WI38 (cell line): ENCODE results near the gene KCNMB3.
"Not testable (repeated sequence)": the region's sequence is repeated elsewhere in the genome, so short reads cannot be mapped to it uniquely, and the experiment has no call there.

ENCODE experiments used
- H3K4me3 ChIP-seq: 2 replicates; pipeline ENCODE4 v1.5.1; 2011; ENCODE audit warnings: low read depth, mild to moderate bottlenecking, control low read depth, low read length
- TF ChIP-seq, protein P1 (sequence below): IDR thresholded peaks from 2 replicates; pipeline ENCODE4 v1.5.1; 2012; ENCODE audit warnings: low read depth, mild to moderate bottlenecking, control low read depth, low read length

The KCNMB3 gene

DNA sequence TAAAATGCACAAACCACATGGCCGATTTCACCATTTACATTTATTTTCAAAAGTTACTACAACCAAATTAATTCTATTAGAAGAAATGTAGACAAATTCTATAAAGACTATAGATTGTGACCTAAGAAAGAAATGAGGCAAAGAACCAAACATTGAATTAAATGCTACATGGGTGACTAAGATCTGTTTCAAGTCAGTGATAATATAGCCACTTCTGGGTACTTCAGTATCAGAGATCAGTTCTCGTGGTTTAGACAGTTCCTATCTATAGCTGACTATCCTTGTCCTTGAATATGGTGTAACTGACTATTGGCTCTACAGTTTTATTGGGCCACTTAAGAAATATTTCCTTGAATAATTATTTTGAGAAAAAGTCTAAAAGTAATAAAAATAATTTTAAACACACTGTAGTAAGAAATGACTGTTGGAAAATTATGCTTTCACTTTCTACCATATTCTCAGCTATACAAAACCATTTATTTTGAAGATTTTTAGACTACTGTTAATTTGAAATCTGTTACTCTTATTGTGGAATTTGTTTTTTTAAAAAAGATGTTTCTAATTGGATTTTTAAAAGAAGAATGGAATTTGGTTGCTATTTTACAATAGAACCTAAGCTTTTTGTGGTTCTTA is 14.1 kb downstream of the KCNMB3 start:
- TF ChIP-seq, protein P1, sequence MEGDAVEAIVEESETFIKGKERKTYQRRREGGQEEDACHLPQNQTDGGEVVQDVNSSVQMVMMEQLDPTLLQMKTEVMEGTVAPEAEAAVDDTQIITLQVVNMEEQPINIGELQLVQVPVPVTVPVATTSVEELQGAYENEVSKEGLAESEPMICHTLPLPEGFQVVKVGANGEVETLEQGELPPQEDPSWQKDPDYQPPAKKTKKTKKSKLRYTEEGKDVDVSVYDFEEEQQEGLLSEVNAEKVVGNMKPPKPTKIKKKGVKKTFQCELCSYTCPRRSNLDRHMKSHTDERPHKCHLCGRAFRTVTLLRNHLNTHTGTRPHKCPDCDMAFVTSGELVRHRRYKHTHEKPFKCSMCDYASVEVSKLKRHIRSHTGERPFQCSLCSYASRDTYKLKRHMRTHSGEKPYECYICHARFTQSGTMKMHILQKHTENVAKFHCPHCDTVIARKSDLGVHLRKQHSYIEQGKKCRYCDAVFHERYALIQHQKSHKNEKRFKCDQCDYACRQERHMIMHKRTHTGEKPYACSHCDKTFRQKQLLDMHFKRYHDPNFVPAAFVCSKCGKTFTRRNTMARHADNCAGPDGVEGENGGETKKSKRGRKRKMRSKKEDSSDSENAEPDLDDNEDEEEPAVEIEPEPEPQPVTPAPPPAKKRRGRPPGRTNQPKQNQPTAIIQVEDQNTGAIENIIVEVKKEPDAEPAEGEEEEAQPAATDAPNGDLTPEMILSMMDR, result no peak
- H3K4me3 ChIP-seq, result no peak overlapping the region

- TF ChIP-seq, protein P1, result no peak
- H3K4me3 ChIP-seq, result no peak overlapping the region
Observed at GRCh38 chr3:179234199-179234598, 16.7 kb downstream of the KCNMB3 start.

- TF ChIP-seq, protein P1, result no peak
- no peak overlapping the region for H3K4me3 ChIP-seq
Observed at GRCh38 chr3:179233043-179233442, 17.9 kb downstream of the KCNMB3 start.

DNA sequence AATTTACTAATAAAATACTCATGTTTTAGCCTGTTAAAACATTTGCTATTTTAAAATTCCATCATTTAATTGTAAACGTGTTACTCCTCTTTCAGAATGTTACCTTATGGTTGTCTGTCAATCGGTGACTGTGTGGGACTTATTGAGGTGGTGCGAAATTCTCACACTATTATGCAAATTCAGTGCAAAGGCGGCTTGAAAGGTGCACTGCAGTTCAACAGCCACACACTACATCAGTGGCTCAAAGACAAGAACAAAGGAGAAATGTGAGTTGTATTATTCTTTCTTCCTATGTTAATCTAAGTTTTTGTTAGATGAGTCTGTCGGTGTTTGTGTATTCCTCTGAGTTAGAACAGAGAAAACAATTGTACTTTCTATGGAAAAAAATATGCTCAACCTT is 21.7 kb downstream of the KCNMB3 start:
- TF ChIP-seq, protein P1, result no peak
- no peak overlapping the region for H3K4me3 ChIP-seq

DNA sequence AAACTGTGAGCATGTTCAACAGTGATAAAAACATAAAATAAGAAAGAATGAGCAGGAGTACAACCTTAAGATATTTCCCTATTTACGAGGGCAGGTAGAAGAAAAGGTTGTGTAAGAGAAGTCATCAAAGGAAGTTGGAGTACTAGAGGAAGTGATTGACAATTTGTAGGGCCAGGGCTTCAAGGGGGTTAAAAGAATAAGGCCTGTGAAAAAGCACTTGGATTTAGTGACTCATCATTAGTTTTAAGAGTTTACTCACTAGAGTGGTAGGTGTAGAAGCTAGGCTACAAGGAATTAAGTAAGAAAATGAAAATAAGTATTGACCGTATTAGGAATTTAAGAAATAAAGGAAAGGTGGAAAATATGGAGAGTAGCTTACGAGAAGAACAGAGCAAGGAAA is 23.6 kb downstream of the KCNMB3 start:
- TF ChIP-seq, protein P1, result no peak
- no peak overlapping the region for H3K4me3 ChIP-seq

- H3K4me3 ChIP-seq, result no peak overlapping the region
- TF ChIP-seq, protein P1, result no peak
Observed at GRCh38 chr3:179224584-179224983, 26.3 kb downstream of the KCNMB3 start.

DNA sequence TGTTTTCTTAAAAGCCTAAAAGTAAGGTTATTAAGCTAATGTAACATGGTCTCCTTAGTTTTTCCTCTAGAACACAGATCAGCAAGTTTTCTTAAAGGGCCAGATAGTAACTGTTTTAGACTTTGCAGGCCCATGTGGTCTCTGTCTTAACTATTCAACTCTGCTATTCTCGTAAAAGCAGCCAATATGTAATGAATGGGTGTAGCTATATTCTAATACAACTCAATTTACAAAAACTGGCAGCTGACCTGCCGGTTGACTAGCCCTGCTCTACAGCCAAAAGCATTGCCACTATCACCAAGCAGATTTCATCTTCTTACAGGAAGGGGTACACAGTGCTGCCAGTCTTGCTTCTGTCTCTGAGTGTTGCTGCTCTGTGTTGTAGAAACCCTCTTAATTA is 27.4 kb downstream of the KCNMB3 start:
- TF ChIP-seq, protein P1, result no peak
- H3K4me3 ChIP-seq, result no peak overlapping the region

- not testable (repeated sequence) for H3K4me3 ChIP-seq
Observed at GRCh38 chr3:179218213-179218612, 32.7 kb downstream of the KCNMB3 start.

DNA sequence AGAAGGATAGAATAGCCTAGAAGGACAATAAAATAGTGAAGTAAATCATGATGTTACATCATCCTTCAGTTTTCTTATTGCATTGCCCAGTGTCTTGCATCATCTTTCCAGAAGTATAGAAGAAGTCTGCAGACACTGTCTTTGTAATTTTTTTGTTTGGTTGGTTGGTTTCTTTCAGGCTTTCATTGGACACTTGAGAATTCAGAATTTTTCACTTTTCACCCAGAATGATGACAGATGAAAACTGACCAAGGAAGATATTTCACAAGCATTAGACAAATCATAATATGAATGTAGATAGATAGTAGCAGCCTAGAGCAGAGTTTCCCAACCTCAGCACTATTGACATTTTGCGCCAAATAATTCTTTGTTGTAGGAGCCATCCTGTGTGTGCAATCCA is 35.4 kb downstream of the KCNMB3 start:
- H3K4me3 ChIP-seq, result not testable (repeated sequence)
